GM19452 (cell line): Measurements from ENCODE around the gene PSAPL1.

Source experiments
- ATAC-seq: cut with Tn5 transposase; IDR thresholded peaks from one replicate; pipeline ENCODE4 v1.9.1; 2021; ENCODE audit not compliant: unreplicated experiment

Gene PSAPL1

GRCh38 chr4:7431696-7432530 lies 2.8 kb downstream of the PSAPL1 start:
- no peak for ATAC-seq

GRCh38 chr4:7430965-7431695 lies 3.6 kb downstream of the PSAPL1 start:
- no peak for ATAC-seq

DNA sequence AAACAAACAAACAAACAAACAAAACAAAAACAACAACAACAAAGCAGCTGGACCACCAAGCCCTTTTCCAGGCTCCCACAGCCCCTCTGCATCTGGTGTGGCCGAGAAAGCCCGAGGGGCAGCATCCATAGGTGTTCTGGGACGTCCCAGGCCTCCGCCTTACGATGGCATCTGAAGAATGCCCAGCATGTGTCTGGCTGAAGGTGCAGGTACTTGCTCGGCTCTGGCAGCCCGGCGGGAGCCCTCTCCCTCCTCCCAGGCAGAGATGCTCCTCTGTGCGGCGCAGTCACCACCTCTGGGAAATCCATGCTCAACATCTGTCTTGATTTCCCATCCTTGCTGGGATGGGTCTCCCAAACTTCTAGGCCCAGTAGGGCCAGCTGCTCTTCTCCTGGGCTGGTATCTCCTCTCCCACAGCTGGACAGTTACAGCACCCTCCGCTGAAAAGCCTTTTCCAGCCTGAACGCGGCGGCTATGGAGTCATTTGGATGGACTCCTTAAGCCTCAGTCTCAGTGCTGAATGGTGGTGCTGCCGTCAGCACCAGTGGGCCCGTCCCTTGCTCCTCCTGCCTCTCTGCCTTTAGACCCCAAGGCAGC lies 4.3 kb downstream of the PSAPL1 start:
- ATAC-seq: no peak

- ATAC-seq: no peak
These were observed 5.1 kb downstream of the PSAPL1 start for GRCh38 chr4:7429601-7430078.

GRCh38 chr4:7429069-7429416 lies 5.7 kb downstream of the PSAPL1 start:
- ATAC-seq: no peak

DNA sequence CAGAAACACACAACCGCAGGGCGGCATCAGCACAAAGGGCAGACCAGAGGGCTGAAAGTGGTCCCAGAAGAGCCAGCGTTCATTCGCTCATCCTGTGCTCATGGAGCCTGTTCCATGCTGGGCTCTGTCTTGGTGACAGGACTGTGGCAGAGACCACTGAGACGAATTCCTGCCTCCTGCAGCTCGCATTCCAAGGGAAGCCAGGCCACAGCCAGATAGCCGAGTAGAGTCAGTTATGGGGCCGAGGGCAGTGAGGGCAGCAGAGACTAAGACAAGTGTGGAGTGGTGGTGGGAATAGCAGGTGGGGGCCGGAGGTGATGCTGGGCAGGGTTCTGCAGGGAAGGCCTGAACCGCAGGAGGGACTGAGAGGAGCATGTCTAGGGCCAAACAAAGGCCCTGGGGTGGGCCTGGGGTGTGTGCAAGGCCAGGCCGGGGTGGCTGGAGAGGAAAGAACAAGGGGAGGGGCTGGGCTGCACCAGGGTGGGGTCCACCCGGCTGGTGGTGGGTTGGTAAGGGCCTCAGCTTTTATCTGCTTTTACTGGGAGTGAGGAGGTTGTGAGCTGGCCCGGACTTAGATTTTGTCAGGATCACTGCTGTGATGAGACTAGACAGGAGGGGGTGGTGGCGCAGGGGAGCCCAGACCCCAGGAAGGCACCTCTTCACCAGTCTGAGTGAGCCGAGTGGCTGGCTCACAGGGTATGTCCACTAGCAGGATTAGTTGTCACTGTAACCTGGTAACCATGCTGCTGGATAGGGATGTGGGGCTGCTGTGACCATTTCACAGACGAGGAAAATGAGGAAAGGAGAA lies 6.3 kb downstream of the PSAPL1 start:
- ATAC-seq: no peak

DNA sequence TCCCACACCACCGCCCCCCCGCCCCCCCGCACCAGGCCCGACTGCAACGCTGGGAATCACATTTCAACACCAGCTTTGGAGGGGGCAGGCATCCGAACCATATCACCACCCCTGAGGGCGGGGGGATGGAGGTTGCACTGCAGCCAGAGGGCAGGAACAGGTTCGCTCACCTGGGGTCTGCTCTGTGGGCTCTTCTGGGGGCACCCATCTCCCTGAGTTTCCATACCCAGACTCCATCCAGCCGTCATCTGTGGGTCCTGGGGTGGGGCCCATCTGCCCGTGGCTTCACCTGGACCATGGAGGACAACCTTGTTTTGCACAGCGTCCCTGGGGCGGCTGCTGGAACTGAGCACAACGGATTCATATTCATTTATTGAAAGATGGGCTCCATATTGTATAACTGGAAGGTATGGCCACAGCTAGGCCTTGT lies 6.9 kb downstream of the PSAPL1 start:
- ATAC-seq: no peak

GRCh38 chr4:7427361-7427760 lies 7.4 kb downstream of the PSAPL1 start:
- no peak for ATAC-seq

- ATAC-seq: no peak
These were observed 8.1 kb downstream of the PSAPL1 start for GRCh38 chr4:7426525-7427171.

DNA sequence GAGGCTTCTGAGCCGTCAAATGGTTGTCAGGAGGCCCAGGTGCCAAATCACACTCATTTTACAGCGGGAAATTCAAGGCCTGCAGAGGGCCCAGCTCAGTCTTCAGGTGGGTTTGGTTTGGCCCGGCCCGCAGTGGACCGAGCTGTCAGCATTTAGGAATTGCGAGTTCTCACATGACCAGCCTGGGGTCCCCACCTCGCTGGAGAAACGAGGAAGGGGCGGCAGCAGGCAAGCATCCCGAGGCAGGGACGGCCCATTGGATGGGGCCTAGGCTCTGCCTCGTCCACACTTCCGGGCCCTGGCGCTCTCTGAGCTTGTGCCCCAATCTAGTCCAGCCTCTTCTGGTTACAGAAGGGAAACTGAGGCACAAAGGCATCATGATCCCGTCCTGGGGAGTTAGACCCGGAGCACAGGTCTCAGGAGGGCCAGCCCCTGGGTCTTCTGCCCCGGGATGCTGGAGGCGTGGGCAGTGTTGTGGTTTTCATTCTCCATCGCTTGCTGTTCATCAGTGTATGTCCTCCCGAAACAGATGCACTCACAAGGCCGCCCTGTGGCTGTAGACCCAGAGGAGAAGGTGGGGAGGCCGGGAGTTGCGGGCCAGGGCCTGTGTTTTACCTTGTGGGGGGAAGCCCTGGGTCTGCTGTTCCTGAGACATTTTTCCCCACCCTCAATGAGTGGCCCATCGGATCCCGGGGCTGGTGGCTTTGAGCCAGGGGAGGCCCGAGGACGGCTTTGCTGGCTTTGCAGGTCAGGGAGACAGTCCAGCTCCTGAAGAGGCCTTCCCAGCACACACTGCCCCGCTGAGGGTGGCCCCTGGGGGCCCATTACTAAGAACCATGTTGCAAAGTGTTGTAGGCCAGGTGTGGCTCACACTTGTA lies 8.9 kb downstream of the PSAPL1 start:
- no peak for ATAC-seq

- no peak for ATAC-seq
These were observed 9.6 kb downstream of the PSAPL1 start for GRCh38 chr4:7425124-7425523.

GRCh38 chr4:7424553-7425111 lies 10.1 kb downstream of the PSAPL1 start:
- no peak for ATAC-seq

- ATAC-seq: no peak
These were observed 10.8 kb downstream of the PSAPL1 start for GRCh38 chr4:7423801-7424552.

GRCh38 chr4:7423391-7423790 lies 11.3 kb downstream of the PSAPL1 start:
- no peak for ATAC-seq

DNA sequence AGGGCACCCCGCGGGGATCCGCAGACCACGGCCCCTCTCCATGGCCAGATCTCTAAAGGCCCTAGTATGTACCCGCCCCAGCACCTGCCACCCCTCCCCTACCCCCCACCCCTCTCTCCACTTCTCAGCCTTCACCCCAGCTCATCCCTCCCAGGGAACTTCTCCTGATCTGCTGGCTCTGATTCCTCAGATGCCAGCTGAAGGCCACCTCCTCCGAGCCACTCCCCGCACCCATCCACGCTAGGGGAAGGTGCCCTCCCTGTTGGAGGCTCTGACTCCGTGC lies 11.9 kb downstream of the PSAPL1 start:
- no peak for ATAC-seq

GRCh38 chr4:7422151-7422897 lies 12.4 kb downstream of the PSAPL1 start:
- ATAC-seq: no peak

DNA sequence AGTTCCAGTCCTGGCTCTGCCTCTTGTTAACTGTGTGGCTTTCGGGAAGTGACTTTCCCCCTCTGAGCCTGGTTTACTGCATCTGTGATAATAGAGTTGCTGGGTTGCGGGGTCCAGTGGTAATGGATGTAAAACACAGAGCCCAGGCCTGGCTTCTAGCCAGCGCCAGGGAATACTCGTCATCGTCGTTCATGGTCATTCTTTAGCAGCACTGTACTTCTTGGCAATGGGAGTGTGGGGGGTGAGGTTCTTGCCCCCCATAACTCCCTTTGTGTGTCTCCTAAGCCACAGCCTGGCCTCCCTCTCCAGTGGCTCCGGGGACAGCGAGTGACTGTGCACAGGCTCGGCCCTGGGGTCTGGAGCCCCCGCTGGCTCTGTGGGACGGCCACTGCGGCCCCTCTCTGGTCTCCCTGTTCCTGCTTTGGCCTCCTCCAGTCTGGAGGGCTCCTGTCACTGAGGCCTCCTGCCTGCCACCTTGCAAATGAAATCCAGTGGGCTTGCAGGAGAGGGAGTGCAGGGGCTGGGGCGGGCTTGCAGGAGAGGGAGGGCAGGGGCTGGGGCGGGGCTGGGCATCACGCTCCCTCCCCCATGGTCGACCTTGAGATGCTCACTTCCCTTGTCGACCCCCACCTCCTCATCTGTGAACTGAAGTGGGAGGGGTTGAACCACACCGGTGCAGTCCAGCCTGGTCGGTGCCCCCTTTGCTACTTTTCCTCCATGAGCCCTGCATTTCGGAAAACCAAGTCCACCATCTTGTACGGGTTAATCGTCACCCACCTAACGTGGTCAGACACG lies 13.2 kb downstream of the PSAPL1 start:
- no peak for ATAC-seq
